COLO668 (cell line): Measurements from ENCODE around the gene LHPP.

Experiments used
- DNase-seq: peaks from one replicate; lab custom pipeline; 2025; ENCODE audit not compliant: unreplicated experiment; lab: John Stamatoyannopoulos, UW

The LHPP gene

GRCh38 chr10:124520558-124521428 lies 59.2 kb downstream of the LHPP start:
- no peak for DNase-seq

GRCh38 chr10:124521429-124521871 lies 59.8 kb downstream of the LHPP start:
- no peak for DNase-seq

- DNase-seq: no peak
Measured at GRCh38 chr10:124522131-124522932, 60.7 kb downstream of the LHPP start.

GRCh38 chr10:124522933-124523871 lies 61.6 kb downstream of the LHPP start:
- peak; percentile 80 for DNase-seq

- DNase-seq: no peak
Measured at GRCh38 chr10:124523901-124524300, 62.3 kb downstream of the LHPP start.

- DNase-seq: peak; percentile 2
Measured at GRCh38 chr10:124524991-124525653, 63.5 kb downstream of the LHPP start.

- no peak for DNase-seq
Measured at GRCh38 chr10:124525751-124526600, 64.4 kb downstream of the LHPP start.

- DNase-seq: no peak
Measured at GRCh38 chr10:124526621-124527267, 65.1 kb downstream of the LHPP start.

- DNase-seq: no peak
Measured at GRCh38 chr10:124527874-124528395, 66.3 kb downstream of the LHPP start.

- DNase-seq: no peak
Measured at GRCh38 chr10:124529661-124530214, 68.1 kb downstream of the LHPP start.

- DNase-seq: peak; percentile 76
Measured at GRCh38 chr10:124530215-124530665, 68.6 kb downstream of the LHPP start.

GRCh38 chr10:124530816-124531215 lies 69.2 kb downstream of the LHPP start:
- DNase-seq: no peak

GRCh38 chr10:124532106-124532641 lies 70.6 kb downstream of the LHPP start:
- no peak for DNase-seq

- DNase-seq: no peak
Measured at GRCh38 chr10:124532788-124533187, 71.2 kb downstream of the LHPP start.

- DNase-seq: no peak
Measured at GRCh38 chr10:124533266-124533665, 71.6 kb downstream of the LHPP start.

GRCh38 chr10:124534231-124534798 lies 72.7 kb downstream of the LHPP start:
- DNase-seq: no peak

GRCh38 chr10:124534826-124535601 lies 73.4 kb downstream of the LHPP start:
- DNase-seq: no peak
